GM12878 (cell line): ENCODE measurements around the gene SUPT6H. TPM values are rescaled to one million over a fixed set of nuclear protein-coding genes. Genes with fewer than 3 reads are reported as not detected.

Source experiments
- ATAC-seq: fragments of 200-7000 bp; cut with Tn5 transposase; 3 replicates; pipeline ENCODE4 v1.9.1; 2020; ENCODE audit warnings: mild to moderate bottlenecking, moderate library complexity
- BruUV-seq: library from RNA; stranded (reverse); fragments of 400-500 nt; replicated peaks from 2 replicates; lab custom pipeline; 2021; lab: Mats Ljungman, UMichigan
- CTCF ChIA-PET: fragments of 300-600 bp; sonication (Branson Sonifier 250); formaldehyde crosslinking; extraction: SDS; loops from one replicate; lab custom pipeline; 2021; ENCODE audit warnings: inconsistent platforms; lab: Yijun Ruan, JAX
- POLR2A ChIA-PET: fragments of 350-600 bp; formaldehyde crosslinking; extraction: SDS; loops from one replicate; lab custom pipeline; 2021; ENCODE audit warnings: inconsistent platforms; lab: Charles Lee
- RAD21 ChIA-PET: fragments of 300-600 bp; sonication (Branson Sonifier 250); formaldehyde crosslinking; loops from one replicate; lab custom pipeline; 2023; ENCODE audit warnings: antibody characterized with exemption; ENCODE audit not compliant: unreplicated experiment; lab: Charles Lee
- SMC1A ChIA-PET: fragments of 300-600 bp; sonication (Branson Sonifier 250); formaldehyde crosslinking; loops from one replicate; lab custom pipeline; 2023; ENCODE audit not compliant: unreplicated experiment, uncharacterized antibody; lab: Charles Lee
- DNase-seq: peaks from one replicate; pipeline ENCODE4 v3.0.0-alpha.2; 2011; ENCODE audit warnings: low read depth, low spot score
- FAIRE-seq: peaks from 3 replicates; lab custom pipeline; 2011; peaks lifted over from hg19 to GRCh38; lab: Jason Lieb, UNC
- H2AFZ ChIP-seq: 2 replicates; pipeline ENCODE4 v1.6.0; 2011; ENCODE audit warnings: low read depth, low read length, control low read depth; ENCODE audit not compliant: control insufficient read depth
- H3K27ac ChIP-seq: 2 replicates; pipeline ENCODE4 v1.5.1; 2011; ENCODE audit warnings: control low read depth; ENCODE audit not compliant: control insufficient read depth, insufficient read depth
- H3K27me3 ChIP-seq, 2 experiments: replicated peaks in 1 of 2; 2 replicates each; pipeline versions ENCODE4 v1.6.0 to v1.6.1; 2011; ENCODE audit warnings: low read length in 1 of 2; ENCODE audit not compliant: control insufficient read depth in 2 of 2, insufficient read depth in 2 of 2
- H3K36me3 ChIP-seq, 2 experiments: 2 replicates each; pipeline ENCODE4 v1.5.1; 2011; ENCODE audit warnings: low read length in 1 of 2; ENCODE audit not compliant: control insufficient read depth in 2 of 2, insufficient read depth in 2 of 2
- H3K4me1 ChIP-seq: 2 replicates; pipeline ENCODE4 v1.6.1; 2011; ENCODE audit warnings: mild to moderate bottlenecking, low read length, moderate library complexity, mixed read lengths; ENCODE audit not compliant: control insufficient read depth, insufficient read depth
- H3K4me2 ChIP-seq: 2 replicates; pipeline ENCODE4 v1.6.0; 2011; ENCODE audit warnings: control low read depth; ENCODE audit not compliant: control insufficient read depth, insufficient read depth
- H3K4me3 ChIP-seq: fragments of 200-600 bp; sonication (generic); 2 replicates; pipeline ENCODE4 v1.5.1; 2016
- H3K79me2 ChIP-seq: 2 replicates; pipeline ENCODE4 v1.6.0; 2011; ENCODE audit warnings: low read length; ENCODE audit not compliant: control insufficient read depth, insufficient read depth
- H3K9ac ChIP-seq: 2 replicates; pipeline ENCODE4 v1.8.0; 2011; ENCODE audit warnings: low read length, control low read depth, mixed read lengths; ENCODE audit not compliant: control insufficient read depth, insufficient read depth
- H3K9me3 ChIP-seq: replicated peaks from 3 replicates; pipeline ENCODE4 v1.5.1; 2011; ENCODE audit warnings: mild to moderate bottlenecking, low read length; ENCODE audit not compliant: control insufficient read depth, insufficient read depth
- H4K20me1 ChIP-seq: 2 replicates; pipeline ENCODE4 v1.6.0; 2011; ENCODE audit not compliant: control insufficient read depth, insufficient read depth
- CEBPB ChIP-seq, 2 experiments: fragments of 150-350 bp in 1 of 2; IDR thresholded peaks; 2 replicates each; pipeline ENCODE4 v1.6.1; 2012 to 2014; ENCODE audit warnings: low read depth in 2 of 2, low read length in 2 of 2, borderline replicate concordance in 1 of 2, inconsistent platforms in 1 of 2
- CHD1 ChIP-seq: IDR thresholded peaks from 2 replicates; pipeline ENCODE4 v1.6.1; 2012; ENCODE audit warnings: low read depth, low read length, improper control_type of control experiment
- CHD4 ChIP-seq: fragments of 200-600 bp; sonication (generic); IDR thresholded peaks from 2 replicates; pipeline ENCODE4 v1.6.1; 2016; ENCODE audit warnings: mild to moderate bottlenecking
- E2F8 ChIP-seq: fragments of 450-650 bp; IDR thresholded peaks from 2 replicates; pipeline ENCODE4 v1.6.1; 2018; ENCODE audit warnings: mild to moderate bottlenecking, low read depth, moderate library complexity; ENCODE audit not compliant: partially characterized antibody
- ETV6 ChIP-seq, 2 experiments: fragments of 450-650 bp in 1 of 2; IDR thresholded peaks in 1 of 2; conservative IDR thresholded peaks in 1 of 2; 2 replicates each; pipeline ENCODE4 v1.6.1; 2014; ENCODE audit warnings: antibody characterized with exemption in 1 of 2, borderline replicate concordance in 1 of 2, low read depth in 1 of 2, mild to moderate bottlenecking in 1 of 2, moderate library complexity in 1 of 2
- IRF3 ChIP-seq: fragments of 450-650 bp; IDR thresholded peaks from 2 replicates; pipeline ENCODE4 v1.6.1; 2014; ENCODE audit warnings: mild to moderate bottlenecking
- MLLT1 ChIP-seq: fragments of 450-650 bp; IDR thresholded peaks from 2 replicates; pipeline ENCODE4 v1.6.1; 2016; ENCODE audit warnings: mild to moderate bottlenecking
- NKRF ChIP-seq: fragments of 450-650 bp; conservative IDR thresholded peaks from 2 replicates; pipeline ENCODE4 v1.6.1; 2017; ENCODE audit warnings: mild to moderate bottlenecking, moderate library complexity
- POLR2A ChIP-seq: IDR thresholded peaks from 2 replicates; pipeline ENCODE4 v1.6.1; 2011; ENCODE audit warnings: low read depth, mild to moderate bottlenecking, low read length
- POLR2AphosphoS5 ChIP-seq: IDR thresholded peaks from 2 replicates; pipeline ENCODE4 v1.6.1; 2011; ENCODE audit warnings: mild to moderate bottlenecking, low read length, inconsistent platforms
- RELB ChIP-seq: fragments of 450-650 bp; IDR thresholded peaks from 2 replicates; pipeline ENCODE4 v1.6.1; 2017; ENCODE audit warnings: low read depth, mild to moderate bottlenecking, moderate library complexity
- WGBS: methylation state at CpG from one replicate; pipeline ENCODE4 v1.1.6; 2016; ENCODE audit warnings: low lambda C conversion rate; ENCODE audit not compliant: insufficient replicate concordance, insufficient coverage; ENCODE audit errors: missing lambda C conversion rate; 5-methylcytosine and 5-hydroxymethylcytosine counted together
- in situ Hi-C: fragments of 300-500 bp; cut with MboI; formaldehyde crosslinking; loops from 9 replicates; pipeline ENCODE4 v1.14.3; 2018; ENCODE audit warnings: mixed read lengths
- intact Hi-C: fragments of 100-400 bp; cut with micrococcal nuclease; formaldehyde crosslinking; loops from one replicate; pipeline ENCODE4 v1.14.2; 2022; ENCODE audit not compliant: unreplicated experiment
- polyA plus RNA-seq, 11 experiments: library from polyadenylated mRNA; depleted of rRNA in 4 of 11; unstranded in 6 of 11; stranded (reverse) in 5 of 11; fragments of >200 nt; fragmentation: Nextera tagmentation in 4 of 11; fragmentation: Illumina TruSeq in 1 of 11; extraction: Ambion mirVana in 4 of 11; extraction: Trizol in 1 of 11; gene quantifications; 1 replicate in 1 of 11; 2 replicates in 10 of 11; pipeline versions ENCODE4 v1.2.1 to v1.2.3, GENCODE V29; 2011 to 2016; ENCODE audit warnings: inconsistent platforms in 2 of 11, missing spikeins in 2 of 11, low read depth in 1 of 11
- total RNA-seq, 4 experiments: library from RNA; depleted of rRNA in 3 of 4; stranded (reverse); fragments of >200 nt in 3 of 4; fragmentation: Illumina TruSeq in 1 of 4; extraction: Trizol in 1 of 4; gene quantifications; 2 replicates each; pipeline versions ENCODE4 v1.2.1 to v1.2.3, GENCODE V29; 2013 to 2021

The SUPT6H gene
- total and polyA plus RNA-seq, 10 of the 15 experiments (the other 5 are each of a cell fraction or from before 2014, with no cell fraction given): 1.7 to 58.8 (median 37.7) TPM

- no peak for TF ChIP-seq ETV6 (conservative IDR thresholded peaks at IDR 0.05 in 1 of 2, IDR thresholded peaks at IDR 0.05 in 1 of 2; ENCODE audit: borderline replicate concordance in 1 of 2, low read depth in 1 of 2)
- TF ChIP-seq CHD1: no peak
These were observed 27.0 kb downstream of the SUPT6H start (continued) for GRCh38 chr17:28689011-28689410.

GRCh38 chr17:28693869-28694268 is 31.9 kb downstream of the SUPT6H start:
- ChIA-PET CTCF (no interaction called here), POLR2A (interaction anchor here (0.8 kb wide), 1 partner anchor 32 kb away, joined by 3 read pairs; the partner anchor contains the start of genes SDF2 and SUPT6H), RAD21 (no interaction called here), SMC1A (interaction anchor here (1.1 kb wide), 1 partner anchor 11 kb away, joined by 4 read pairs; no protein-coding TSS in a partner anchor)
- H3K4me2 ChIP-seq: no peak overlapping the region
- H3K27me3 ChIP-seq: no peaks in the 10 kb centered on the region
- no peak overlapping the region for H3K27ac ChIP-seq
- no peaks in the 10 kb centered on the region for H3K9me3 ChIP-seq
- no peak for FAIRE-seq
- H3K9ac ChIP-seq: no peak overlapping the region
- no TSS peak for BruUV-seq
- no peaks in the 10 kb centered on the region for H3K4me1 ChIP-seq
- ATAC-seq: no peak
- DNase-seq: no peak
- peaks cover 40 to 45% of the 10 kb centered on the region in 2 experiments for H3K36me3 ChIP-seq
- H2AFZ ChIP-seq: no peak overlapping the region
- in situ Hi-C loops (no loop called here), intact Hi-C loops (no loop called here)
- no peaks in the 10 kb centered on the region for H3K79me2 ChIP-seq
- no peak overlapping the region for H3K4me3 ChIP-seq
- H4K20me1 ChIP-seq: no peaks in the 10 kb centered on the region; the same call in 1 of the 2 replicates
- WGBS: 36% methylated on average over 1 of the region's 1 CpG
- TF ChIP-seq CEBPB (IDR thresholded peaks at IDR 0.05; ENCODE audit: borderline replicate concordance in 1 of 2, low read depth in 2 of 2, low read length in 2 of 2) (no peak), IRF3 (no peak), RELB (no peak), POLR2A (no peak), E2F8 (no peak), POLR2AphosphoS5 (no peak), NKRF (no peak), MLLT1 (no peak), CHD4 (no peak)
